Activated T-helper 1 cell treated with anti-CD3 and anti-CD28 coated beads, Interleukin-12 subunit alpha, Interleukin-12 subunit beta, Interleukin-2, Interleukin-4 antibody, amounts not matched to agents 30 ng/mL and 10 ng/mL and 1 ng/mL, durations not matched to agents 14 hours and 24 hours and 36 hours (primary cell): Measurements from ENCODE around the gene KRT2. TPM values are rescaled to one million over a fixed set of nuclear protein-coding genes. Genes with fewer than 3 reads are reported as not detected.

ENCODE experiments used
- DNase-seq: peaks from one replicate; pipeline ENCODE4 v3.0.0; 2021; ENCODE audit warnings: low spot score
- H3K27ac Mint-ChIP-seq: one replicate; pipeline ENCODE4 v1.8.0; 2021; ENCODE audit warnings: mild to moderate bottlenecking, mixed read lengths
- H3K27me3 Mint-ChIP-seq: one replicate; pipeline ENCODE4 v1.8.0; 2022; ENCODE audit warnings: mild to moderate bottlenecking, moderate library complexity, mixed read lengths; ENCODE audit not compliant: insufficient read depth
- H3K36me3 Mint-ChIP-seq: one replicate; pipeline ENCODE4 v1.8.0; 2021; ENCODE audit warnings: low read depth, mixed read lengths
- H3K4me1 Mint-ChIP-seq: one replicate; pipeline ENCODE4 v1.8.0; 2021; ENCODE audit warnings: low read depth, mixed read lengths
- H3K4me3 Mint-ChIP-seq: one replicate; pipeline ENCODE4 v1.8.0; 2021; ENCODE audit warnings: mild to moderate bottlenecking, moderate library complexity, mixed read lengths
- H3K9me3 Mint-ChIP-seq: one replicate; pipeline ENCODE4 v1.8.0; 2021; ENCODE audit warnings: mixed read lengths
- intact Hi-C: fragments of 100-400 bp; cut with micrococcal nuclease; formaldehyde crosslinking; loops from one replicate; pipeline ENCODE4 v1.15.1; 2024
- total RNA-seq: library from RNA; stranded (reverse); gene quantifications from 2 replicates; pipeline ENCODE4 v1.2.3, GENCODE V29; 2022

Gene KRT2
- total RNA-seq, 1 donor from 2014 or later, result not detected

DNA sequence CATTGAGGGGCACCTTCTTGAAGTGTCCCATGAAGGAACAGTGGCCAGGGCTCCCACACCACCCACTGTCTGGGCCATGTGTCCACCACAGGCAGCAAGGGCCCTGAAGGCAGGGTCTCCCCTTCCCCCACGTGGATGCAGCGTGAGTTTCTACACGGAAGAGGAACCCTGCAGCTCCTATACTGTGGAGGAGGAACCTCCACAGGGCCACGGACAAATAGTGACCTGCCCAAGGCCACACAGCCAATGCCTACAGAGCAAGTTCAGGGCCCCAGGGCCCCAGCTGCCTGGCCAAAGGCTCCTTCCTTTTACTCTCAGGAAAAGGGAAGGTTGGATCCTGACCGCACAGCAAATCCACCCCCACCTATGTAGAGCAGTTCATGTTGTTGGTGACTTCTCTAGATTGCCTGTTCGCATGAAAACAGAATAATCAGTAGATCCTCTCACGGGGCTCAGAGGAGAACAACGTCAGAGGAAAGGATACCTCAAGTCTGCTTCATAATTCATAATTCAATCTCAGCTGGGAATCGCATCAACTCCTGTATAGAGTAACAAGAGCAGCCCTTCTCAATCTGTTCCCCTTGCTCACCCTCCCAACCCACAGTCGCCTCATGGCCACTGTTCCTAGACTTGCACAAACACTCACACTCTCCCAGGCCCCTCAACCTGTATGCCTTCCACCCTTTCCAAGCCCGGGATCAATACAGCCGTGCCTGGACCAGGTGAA, 22.6 kb downstream of the KRT2 start:
- intact Hi-C loops, result no loop called here
- no peak overlapping the region for H3K27ac Mint-ChIP-seq
- no peak overlapping the region for H3K4me3 Mint-ChIP-seq
- H3K9me3 Mint-ChIP-seq, result no peaks in the 10 kb centered on the region
- peaks cover 49% of the 10 kb centered on the region for H3K4me1 Mint-ChIP-seq
- H3K36me3 Mint-ChIP-seq, result no peaks in the 10 kb centered on the region
- peaks cover 9% of the 10 kb centered on the region for H3K27me3 Mint-ChIP-seq
- no peak for DNase-seq

DNA sequence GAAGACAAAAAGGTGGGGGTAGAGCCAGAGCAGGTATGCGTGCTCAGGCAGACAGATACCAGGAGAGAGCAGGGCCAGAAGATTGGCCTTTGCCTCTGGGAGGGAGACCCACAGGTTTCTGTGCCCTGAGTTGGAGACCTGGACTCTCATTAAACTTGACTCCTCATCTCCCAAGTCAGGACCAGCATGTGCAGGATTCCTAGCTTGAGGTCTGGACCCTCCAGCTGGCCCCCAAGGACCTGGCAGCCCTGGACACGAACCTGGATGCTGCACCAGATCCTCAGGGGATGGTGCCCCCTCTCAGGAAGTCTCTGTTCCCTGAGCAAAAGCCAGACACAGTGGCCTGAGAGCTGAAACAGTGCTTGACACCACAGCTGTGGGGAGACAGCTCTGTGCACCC, 23.2 kb downstream of the KRT2 start:
- no peaks in the 10 kb centered on the region for H3K9me3 Mint-ChIP-seq
- no peaks in the 10 kb centered on the region for H3K36me3 Mint-ChIP-seq
- DNase-seq, result no peak
- no peak overlapping the region for H3K4me3 Mint-ChIP-seq
- intact Hi-C loops, result no loop called here
- peaks cover 16% of the 10 kb centered on the region for H3K27me3 Mint-ChIP-seq
- peaks cover 43% of the 10 kb centered on the region for H3K4me1 Mint-ChIP-seq
- H3K27ac Mint-ChIP-seq, result no peak overlapping the region

DNA sequence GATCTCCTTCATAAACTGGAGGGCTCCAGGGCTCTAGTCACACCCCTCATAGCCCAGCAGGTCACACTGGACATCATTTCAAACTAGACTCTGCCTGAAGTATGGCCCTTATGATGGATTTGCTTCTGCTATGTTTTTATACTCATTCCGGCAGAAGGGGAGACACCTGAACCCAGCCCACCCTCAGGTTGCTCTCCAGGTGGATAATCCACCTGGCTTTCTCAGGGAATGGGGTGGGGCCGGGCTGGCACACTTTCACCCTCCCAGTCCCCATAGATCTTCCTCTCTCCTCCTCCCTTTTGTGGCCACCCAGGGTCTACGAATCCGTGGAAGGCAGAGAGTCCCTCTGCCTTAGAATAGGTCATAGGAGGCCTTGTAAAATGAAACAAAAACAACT, 23.9 kb downstream of the KRT2 start:
- Mint-ChIP-seq H3K9me3 (no peaks in the 10 kb centered on the region), H3K4me3 (no peak overlapping the region), H3K27me3 (peaks cover 16% of the 10 kb centered on the region), H3K36me3 (no peaks in the 10 kb centered on the region), H3K27ac (no peak overlapping the region), H3K4me1 (peaks cover 37% of the 10 kb centered on the region)
- no peak for DNase-seq
- intact Hi-C loops, result no loop called here

DNA sequence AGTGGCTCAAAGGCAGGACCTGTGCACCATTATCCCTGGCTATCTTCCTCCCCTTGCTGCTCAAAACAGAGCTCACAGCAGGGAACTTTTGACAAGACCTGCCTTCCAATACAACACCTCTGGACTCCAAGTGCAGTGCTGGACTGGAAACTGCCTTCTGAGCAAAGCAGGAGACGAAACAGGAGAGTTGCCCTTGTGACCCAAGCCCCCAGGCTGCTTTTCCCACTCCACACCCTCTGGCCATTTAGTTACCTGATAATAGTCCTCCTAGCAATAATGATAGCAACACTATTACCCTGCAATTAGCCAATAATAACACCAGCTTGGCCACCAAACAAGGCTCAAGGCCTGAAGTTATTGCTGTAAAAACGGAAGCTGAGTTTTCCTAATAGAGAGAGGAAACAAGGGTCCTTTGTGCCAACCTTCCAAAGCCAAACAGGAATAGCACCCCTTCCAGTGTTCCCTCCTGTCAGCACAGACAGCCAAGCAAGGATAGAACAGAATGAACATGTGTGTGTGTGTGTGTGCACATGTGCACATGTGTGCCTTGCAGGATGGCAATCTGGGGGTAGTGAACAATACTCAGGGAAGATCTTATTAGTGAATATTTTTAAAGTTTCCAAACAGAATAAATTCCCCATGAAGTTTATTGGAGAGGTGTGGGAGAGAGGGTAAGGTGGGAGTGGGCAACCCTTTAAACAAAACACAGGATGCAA, 24.5 kb downstream of the KRT2 start:
- Mint-ChIP-seq H3K4me1 (peaks cover 34% of the 10 kb centered on the region), H3K27me3 (peaks cover 21% of the 10 kb centered on the region), H3K27ac (no peak overlapping the region), H3K9me3 (no peaks in the 10 kb centered on the region), H3K36me3 (no peaks in the 10 kb centered on the region), H3K4me3 (no peak overlapping the region)
- intact Hi-C loops, result no loop called here
- DNase-seq, result no peak

DNA sequence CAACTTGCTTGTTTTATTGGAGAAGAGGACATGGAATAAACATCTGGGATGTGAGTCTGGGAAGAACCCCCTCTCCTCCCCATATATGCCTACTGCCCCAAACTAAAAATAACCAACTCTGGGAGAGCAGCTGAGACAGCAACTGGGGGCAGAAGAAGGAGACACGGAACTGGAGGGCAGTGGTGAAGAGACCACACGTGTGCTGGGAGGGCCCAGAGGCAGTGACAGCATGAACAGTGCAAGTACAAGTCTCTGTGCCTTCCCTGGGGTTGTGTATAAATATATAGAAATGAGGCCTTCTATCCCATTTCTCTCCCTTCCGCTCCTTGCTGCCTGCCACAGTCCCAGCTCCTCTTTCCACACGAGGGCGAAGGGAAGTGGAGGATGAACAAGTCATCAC, 29.7 kb downstream of the KRT2 start:
- H3K27ac Mint-ChIP-seq, result no peak overlapping the region
- peaks cover 7% of the 10 kb centered on the region for H3K4me1 Mint-ChIP-seq
- DNase-seq, result no peak
- peaks cover 2% of the 10 kb centered on the region for H3K36me3 Mint-ChIP-seq
- no peak overlapping the region for H3K4me3 Mint-ChIP-seq
- H3K9me3 Mint-ChIP-seq, result no peaks in the 10 kb centered on the region
- H3K27me3 Mint-ChIP-seq, result peaks cover 21% of the 10 kb centered on the region
- intact Hi-C loops, result no loop called here

DNA sequence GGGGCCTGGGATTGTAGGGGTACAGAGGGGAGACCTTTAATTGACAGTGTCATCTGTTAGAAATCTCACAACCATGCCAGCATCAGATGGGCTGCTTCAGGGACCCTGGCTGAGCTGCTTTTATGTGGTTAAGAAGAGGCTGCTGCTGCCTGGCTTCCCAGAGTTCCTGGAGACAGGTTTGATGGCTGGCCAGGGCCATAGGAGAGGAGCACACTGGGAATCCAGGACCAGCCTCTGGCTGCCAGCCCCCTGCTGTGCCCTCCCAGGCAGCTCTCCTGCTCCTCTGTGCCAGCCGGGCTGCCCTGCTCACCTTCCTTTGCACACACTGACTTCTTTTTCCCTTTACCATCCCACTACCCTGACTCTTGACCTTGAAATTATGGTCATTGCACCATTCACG, 33.1 kb downstream of the KRT2 start:
- Mint-ChIP-seq H3K4me1 (peaks cover 31% of the 10 kb centered on the region), H3K4me3 (no peak overlapping the region), H3K9me3 (no peaks in the 10 kb centered on the region), H3K36me3 (peaks cover 3% of the 10 kb centered on the region), H3K27me3 (peaks cover 6% of the 10 kb centered on the region), H3K27ac (no peak overlapping the region)
- no peak for DNase-seq
- intact Hi-C loops, result no loop called here

DNA sequence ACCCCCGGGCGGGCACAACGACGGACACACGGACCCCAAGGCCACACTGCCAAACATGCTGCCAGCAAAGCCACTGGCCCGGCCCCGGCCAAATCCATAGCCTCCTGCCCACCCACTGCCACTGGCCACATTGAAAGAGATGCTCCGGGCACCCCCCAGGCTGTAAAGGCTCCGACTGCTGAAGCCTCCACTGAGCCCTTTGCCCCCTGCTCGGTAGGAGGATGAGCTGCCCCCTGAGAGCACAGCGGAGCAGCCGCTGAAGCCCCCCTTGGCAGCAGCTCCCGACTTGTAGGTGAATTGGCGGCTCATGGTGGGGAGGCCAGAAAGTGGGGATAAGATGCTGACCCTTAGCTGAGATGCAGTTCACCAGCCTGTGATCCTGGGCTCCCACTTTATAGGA, 33.8 kb downstream of the KRT2 start, which contains the start of gene KRT73:
TSS of gene KRT73 (minus strand) at position 344 of the 400 bp plus-strand sequence. CDS start at position 309, 35 bp downstream.
- DNase-seq, result no peak

DNA sequence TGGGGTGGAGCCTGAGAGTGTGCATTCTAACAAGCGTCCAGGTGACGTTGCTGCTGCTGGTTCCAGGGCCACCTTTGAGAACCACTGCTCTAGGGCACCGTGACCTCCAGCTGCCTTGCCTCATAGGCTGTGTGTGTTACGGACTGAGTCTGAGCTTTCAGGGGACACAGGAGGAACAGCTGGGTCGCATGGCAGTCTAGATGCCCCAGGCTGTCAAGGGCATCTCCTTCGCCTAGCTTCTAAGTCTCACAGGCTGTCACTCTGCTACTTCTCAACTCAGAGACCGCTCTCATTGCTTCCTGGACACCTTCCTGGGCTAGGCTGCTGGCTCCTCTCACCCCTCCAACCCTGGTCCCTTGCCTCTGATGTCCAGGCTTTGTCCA, 34.6 kb downstream of the KRT2 start:
- Mint-ChIP-seq H3K4me1 (peaks cover 45% of the 10 kb centered on the region), H3K27me3 (no peaks in the 10 kb centered on the region), H3K27ac (no peak overlapping the region), H3K9me3 (no peaks in the 10 kb centered on the region), H3K4me3 (no peak overlapping the region), H3K36me3 (peaks cover 3% of the 10 kb centered on the region)
- intact Hi-C loops, result no loop called here
- no peak for DNase-seq

More for the DNA sequence above, 33.8 kb downstream of the KRT2 start, which contains the start of gene KRT73:
- H3K9me3 Mint-ChIP-seq, result no peaks in the 10 kb centered on the region
- no peak within 1 kb of the TSS for H3K27ac Mint-ChIP-seq
- peaks cover 37% of the 10 kb centered on the region for H3K4me1 Mint-ChIP-seq
- H3K4me3 Mint-ChIP-seq, result no peak within 1 kb of the TSS
- H3K36me3 Mint-ChIP-seq, result peaks cover 3% of the 10 kb centered on the region
- peaks cover 5% of the 10 kb centered on the region for H3K27me3 Mint-ChIP-seq
- intact Hi-C loops, result no loop called here

DNA sequence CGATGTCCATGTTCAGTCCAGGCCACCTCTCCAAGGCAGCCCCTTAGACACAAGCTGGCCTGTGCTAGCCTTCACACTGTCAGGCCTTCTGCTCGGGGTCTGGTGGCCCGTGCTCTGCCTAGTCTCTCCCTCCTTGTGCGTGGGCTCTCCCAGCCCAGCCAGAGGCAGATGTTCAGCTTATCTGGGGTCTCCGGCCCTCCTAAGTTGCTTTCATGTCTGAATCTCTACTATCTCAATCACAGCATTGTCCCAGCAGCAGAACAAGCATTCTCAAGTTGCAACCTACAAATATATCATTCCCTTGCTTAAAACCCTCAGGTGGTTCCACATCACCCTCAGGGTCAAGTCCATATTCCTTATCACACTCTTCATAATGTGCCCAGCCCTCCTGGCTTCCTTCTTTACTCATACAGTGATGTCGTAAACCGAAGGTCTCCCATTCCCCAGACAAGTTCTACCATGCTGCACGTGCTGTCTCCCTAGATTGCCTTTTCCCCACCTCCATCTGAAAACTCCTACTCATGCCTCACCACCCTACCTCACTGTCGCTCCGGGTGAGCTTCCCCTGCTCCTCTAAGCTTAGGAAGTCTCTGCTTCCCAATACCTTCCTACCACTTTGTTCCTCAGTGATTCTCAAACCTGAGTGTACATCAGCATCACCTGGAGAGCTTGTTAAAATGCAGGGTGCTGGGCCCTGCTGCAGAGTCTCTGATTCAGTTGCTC, 35.2 kb downstream of the KRT2 start:
- no peaks in the 10 kb centered on the region for H3K27me3 Mint-ChIP-seq
- H3K36me3 Mint-ChIP-seq, result peaks cover 3% of the 10 kb centered on the region
- H3K27ac Mint-ChIP-seq, result no peak overlapping the region
- H3K4me1 Mint-ChIP-seq, result peaks cover 51% of the 10 kb centered on the region
- H3K9me3 Mint-ChIP-seq, result no peaks in the 10 kb centered on the region
- no peak overlapping the region for H3K4me3 Mint-ChIP-seq
- intact Hi-C loops, result no loop called here
- DNase-seq, result no peak

DNA sequence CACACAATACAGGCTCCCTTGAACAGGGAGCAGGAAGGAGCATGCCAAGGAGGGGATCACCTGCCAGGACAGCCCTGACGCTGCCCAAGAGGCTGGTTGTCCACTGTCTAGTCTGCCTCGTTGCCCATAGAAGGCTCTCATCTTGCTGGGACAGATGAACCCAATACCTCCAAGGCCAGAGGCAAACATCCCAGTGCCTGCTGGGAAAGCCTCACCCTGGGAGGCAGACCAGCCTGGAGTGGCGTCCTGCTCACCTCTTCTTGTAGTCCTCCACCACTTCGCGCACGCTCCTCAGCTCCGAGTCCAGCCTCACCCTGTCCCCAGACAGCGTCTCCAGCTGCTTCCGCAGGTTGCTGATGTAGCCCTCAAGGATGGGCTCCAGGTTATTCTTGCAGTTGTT, 36.1 kb downstream of the KRT2 start:
- peaks cover 59% of the 10 kb centered on the region for H3K4me1 Mint-ChIP-seq
- H3K4me3 Mint-ChIP-seq, result no peak overlapping the region
- H3K9me3 Mint-ChIP-seq, result no peaks in the 10 kb centered on the region
- H3K27me3 Mint-ChIP-seq, result no peaks in the 10 kb centered on the region
- H3K27ac Mint-ChIP-seq, result peak overlapping the region; percentile 7
- intact Hi-C loops, result no loop called here
- H3K36me3 Mint-ChIP-seq, result peaks cover 3% of the 10 kb centered on the region
- DNase-seq, result no peak

DNA sequence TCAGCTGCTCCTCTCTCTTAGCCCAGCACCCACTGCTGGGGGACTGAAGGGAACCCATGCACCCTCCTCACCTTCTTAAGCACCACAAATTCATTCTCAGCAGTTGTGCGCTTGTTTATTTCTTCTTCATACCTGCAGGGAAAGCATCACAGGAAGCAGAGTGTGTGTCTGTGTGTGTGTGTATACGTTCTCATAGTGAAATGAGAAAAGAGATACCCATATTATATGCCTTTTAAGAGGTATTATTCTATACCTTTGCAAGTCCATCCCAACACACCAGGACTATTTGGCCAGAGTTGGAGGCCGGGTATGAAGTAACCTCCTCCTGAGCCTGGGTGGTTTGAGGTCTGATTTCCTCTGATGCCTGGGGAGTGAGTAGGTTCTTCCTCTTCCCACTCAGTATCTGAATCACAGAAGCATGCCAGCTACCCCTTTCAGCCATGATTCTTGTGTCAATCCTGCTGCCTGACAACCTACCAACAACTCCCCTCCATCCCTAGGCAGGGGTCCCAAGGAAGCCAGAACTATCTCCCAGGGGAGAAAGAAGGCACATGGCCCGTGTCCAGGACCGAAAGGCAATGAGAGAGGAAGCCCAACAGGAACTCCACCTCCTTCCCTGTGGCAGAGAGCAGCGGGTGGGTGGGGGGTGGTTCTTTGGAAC, 36.7 kb downstream of the KRT2 start:
- intact Hi-C loops, result no loop called here
- no peak overlapping the region for H3K4me3 Mint-ChIP-seq
- H3K27ac Mint-ChIP-seq, result no peak overlapping the region
- peaks cover 2% of the 10 kb centered on the region for H3K36me3 Mint-ChIP-seq
- H3K27me3 Mint-ChIP-seq, result no peaks in the 10 kb centered on the region
- H3K4me1 Mint-ChIP-seq, result peaks cover 64% of the 10 kb centered on the region
- H3K9me3 Mint-ChIP-seq, result no peaks in the 10 kb centered on the region
- DNase-seq, result no peak

DNA sequence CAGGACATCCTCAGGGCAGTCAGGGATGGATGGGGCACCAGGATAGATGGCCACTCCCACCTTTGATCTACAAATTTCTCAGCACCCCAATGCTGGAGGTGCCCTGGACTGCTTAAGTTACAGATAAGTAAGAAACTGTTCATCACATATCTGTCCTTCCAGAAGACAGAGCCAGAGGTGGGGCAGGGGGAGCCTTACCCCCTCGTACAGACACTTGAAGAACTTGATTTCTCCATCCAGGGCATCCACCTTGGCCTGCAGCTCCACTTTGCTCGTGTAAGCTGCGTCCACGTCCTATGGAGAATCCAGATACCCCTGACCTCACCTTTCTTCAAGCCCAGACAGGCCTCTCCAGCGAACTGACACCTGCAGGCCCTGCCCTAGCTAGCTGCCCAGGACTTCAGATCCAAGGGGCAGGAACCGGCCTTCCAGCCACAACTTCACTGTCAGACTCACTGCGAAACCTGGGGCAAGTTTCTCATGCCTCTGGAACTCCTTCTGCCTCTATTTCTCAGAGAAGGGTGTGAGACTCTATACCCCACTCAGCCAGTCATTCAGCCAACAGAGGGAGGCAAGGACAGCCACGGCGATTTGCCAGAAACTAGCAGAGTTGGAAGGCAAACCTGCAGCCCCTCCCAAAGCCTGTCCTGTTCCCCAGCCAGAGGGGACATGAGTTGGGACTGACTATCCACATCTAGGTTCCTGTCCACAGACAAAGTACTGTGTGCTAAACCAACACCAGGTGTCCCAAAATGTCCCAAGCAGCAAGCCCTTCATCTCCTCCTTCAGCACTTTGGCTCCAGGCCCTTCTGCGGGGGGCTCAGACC, 37.4 kb downstream of the KRT2 start:
- no peak for DNase-seq
- intact Hi-C loops, result no loop called here
- no peaks in the 10 kb centered on the region for H3K27me3 Mint-ChIP-seq
- no peak overlapping the region for H3K4me3 Mint-ChIP-seq
- peaks cover 71% of the 10 kb centered on the region for H3K4me1 Mint-ChIP-seq
- H3K36me3 Mint-ChIP-seq, result peaks cover 2% of the 10 kb centered on the region
- no peaks in the 10 kb centered on the region for H3K9me3 Mint-ChIP-seq
- H3K27ac Mint-ChIP-seq, result no peak overlapping the region
